HepG2 (cell line): ENCODE results near the gene EHD1. TPM values are rescaled to one million over a fixed set of nuclear protein-coding genes. Genes with fewer than 3 reads are reported as not detected.
A peak's percentile ranks its signal among the peaks of the same experiment; 100 is the strongest.

ENCODE experiments used
- polyA plus RNA-seq, 8 experiments: library from polyadenylated mRNA; depleted of rRNA in 3 of 8; stranded (reverse) in 7 of 8; unstranded in 1 of 8; fragments of >200 nt; fragmentation: Illumina TruSeq in 4 of 8; extraction: Trizol in 4 of 8; gene quantifications; 2 replicates each; pipeline versions ENCODE4 v1.2.1 to v1.2.3, GENCODE V29; 2011 to 2016; ENCODE audit warnings: low read depth in 4 of 8, missing spikeins in 1 of 8, mixed read lengths in 1 of 8; ENCODE audit not compliant: insufficient read depth in 1 of 8
- total RNA-seq, 5 experiments: library from RNA; depleted of rRNA; stranded (reverse); fragments of >200 nt; fragmentation: Illumina TruSeq; extraction: Trizol; gene quantifications; 2 replicates each; pipeline ENCODE4 v1.2.3, GENCODE V29; 2016; ENCODE audit warnings: low read depth in 1 of 5
- TF ChIP-seq, protein P1 (sequence below): sonication (generic); formaldehyde crosslinking; IDR thresholded peaks from one replicate; pipeline ENCODE4 v1.5.1; 2020; ENCODE audit warnings: mild to moderate bottlenecking, missing genetic modification reagents; ENCODE audit errors: not compliant biosample characterization
- TF ChIP-seq, protein P2 (sequence below): IDR thresholded peaks from 2 replicates; pipeline ENCODE4 v1.6.1; 2016; ENCODE audit warnings: mild to moderate bottlenecking
- TF ChIP-seq, protein P3 (sequence below): sonication (generic); formaldehyde crosslinking; IDR thresholded peaks from 2 replicates; pipeline ENCODE4 v1.9.0; 2021; ENCODE audit warnings: mild to moderate bottlenecking, missing genetic modification reagents
- TF ChIP-seq, protein P4 (sequence below): sonication (generic); formaldehyde crosslinking; IDR thresholded peaks from 2 replicates; pipeline ENCODE4 v1.8.1; 2023; ENCODE audit warnings: mild to moderate bottlenecking, missing genetic modification reagents
- TF ChIP-seq, protein P5 (sequence below), 2 experiments: sonication (generic) in 1 of 2; formaldehyde crosslinking in 1 of 2; IDR thresholded peaks; 2 replicates each; pipeline versions ENCODE4 v1.4.0 to v1.6.1; 2018 to 2020; ENCODE audit warnings: missing genetic modification reagents in 2 of 2, borderline replicate concordance in 1 of 2, low read depth in 1 of 2, mild to moderate bottlenecking in 1 of 2, missing biosample characterization in 1 of 2

The EHD1 gene
- total and polyA plus RNA-seq, 2 of the 13 experiments (the other 11 are each of a cell fraction or from before 2014, with no cell fraction given), result 23.6 to 26.6 TPM

DNA sequence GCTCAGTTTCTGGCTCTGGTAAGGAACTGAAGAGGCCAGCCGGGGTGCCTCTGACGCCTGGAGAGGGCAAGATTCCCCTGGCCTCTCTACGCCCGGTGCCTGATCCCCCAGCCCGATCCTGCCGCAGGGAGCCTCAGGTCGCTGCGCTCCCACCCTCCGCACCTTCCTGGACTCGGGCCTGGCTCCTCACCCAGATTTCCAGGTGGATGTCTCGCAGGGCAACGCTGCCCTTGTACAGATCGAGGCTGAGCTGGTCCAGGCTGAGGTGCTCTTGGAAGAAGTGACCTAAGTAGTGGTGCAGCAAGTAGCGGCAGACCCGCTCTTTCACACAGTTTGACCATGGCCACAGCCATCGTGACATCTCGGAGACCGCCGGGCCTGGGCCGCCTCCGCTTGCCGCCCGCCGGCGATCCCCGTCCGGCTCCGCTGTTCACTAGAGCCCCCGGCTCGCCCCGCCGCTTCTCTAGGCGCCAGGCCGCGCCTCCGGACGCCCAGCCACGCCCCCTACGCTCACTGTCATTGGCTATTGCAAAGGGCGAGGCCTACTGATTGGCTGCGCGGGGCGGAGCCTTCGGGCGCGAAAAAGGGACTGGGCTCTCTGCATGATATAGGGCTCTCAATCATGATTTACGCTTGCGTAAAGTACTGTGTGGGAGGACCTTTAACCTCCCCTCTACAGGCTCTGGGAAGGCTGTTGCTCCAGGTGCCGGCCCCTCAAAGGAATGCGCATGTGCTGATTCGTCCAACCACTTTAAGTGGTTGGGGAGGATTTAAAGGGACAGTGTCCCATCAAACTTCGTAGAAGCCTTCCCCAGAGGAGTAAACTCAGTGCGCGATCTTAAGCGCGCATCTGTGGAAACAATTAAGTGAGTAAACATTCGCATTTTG, 38.6 kb upstream of the EHD1 start, which contains the start of gene ATG2A (continued):
- TF ChIP-seq, protein P1, sequence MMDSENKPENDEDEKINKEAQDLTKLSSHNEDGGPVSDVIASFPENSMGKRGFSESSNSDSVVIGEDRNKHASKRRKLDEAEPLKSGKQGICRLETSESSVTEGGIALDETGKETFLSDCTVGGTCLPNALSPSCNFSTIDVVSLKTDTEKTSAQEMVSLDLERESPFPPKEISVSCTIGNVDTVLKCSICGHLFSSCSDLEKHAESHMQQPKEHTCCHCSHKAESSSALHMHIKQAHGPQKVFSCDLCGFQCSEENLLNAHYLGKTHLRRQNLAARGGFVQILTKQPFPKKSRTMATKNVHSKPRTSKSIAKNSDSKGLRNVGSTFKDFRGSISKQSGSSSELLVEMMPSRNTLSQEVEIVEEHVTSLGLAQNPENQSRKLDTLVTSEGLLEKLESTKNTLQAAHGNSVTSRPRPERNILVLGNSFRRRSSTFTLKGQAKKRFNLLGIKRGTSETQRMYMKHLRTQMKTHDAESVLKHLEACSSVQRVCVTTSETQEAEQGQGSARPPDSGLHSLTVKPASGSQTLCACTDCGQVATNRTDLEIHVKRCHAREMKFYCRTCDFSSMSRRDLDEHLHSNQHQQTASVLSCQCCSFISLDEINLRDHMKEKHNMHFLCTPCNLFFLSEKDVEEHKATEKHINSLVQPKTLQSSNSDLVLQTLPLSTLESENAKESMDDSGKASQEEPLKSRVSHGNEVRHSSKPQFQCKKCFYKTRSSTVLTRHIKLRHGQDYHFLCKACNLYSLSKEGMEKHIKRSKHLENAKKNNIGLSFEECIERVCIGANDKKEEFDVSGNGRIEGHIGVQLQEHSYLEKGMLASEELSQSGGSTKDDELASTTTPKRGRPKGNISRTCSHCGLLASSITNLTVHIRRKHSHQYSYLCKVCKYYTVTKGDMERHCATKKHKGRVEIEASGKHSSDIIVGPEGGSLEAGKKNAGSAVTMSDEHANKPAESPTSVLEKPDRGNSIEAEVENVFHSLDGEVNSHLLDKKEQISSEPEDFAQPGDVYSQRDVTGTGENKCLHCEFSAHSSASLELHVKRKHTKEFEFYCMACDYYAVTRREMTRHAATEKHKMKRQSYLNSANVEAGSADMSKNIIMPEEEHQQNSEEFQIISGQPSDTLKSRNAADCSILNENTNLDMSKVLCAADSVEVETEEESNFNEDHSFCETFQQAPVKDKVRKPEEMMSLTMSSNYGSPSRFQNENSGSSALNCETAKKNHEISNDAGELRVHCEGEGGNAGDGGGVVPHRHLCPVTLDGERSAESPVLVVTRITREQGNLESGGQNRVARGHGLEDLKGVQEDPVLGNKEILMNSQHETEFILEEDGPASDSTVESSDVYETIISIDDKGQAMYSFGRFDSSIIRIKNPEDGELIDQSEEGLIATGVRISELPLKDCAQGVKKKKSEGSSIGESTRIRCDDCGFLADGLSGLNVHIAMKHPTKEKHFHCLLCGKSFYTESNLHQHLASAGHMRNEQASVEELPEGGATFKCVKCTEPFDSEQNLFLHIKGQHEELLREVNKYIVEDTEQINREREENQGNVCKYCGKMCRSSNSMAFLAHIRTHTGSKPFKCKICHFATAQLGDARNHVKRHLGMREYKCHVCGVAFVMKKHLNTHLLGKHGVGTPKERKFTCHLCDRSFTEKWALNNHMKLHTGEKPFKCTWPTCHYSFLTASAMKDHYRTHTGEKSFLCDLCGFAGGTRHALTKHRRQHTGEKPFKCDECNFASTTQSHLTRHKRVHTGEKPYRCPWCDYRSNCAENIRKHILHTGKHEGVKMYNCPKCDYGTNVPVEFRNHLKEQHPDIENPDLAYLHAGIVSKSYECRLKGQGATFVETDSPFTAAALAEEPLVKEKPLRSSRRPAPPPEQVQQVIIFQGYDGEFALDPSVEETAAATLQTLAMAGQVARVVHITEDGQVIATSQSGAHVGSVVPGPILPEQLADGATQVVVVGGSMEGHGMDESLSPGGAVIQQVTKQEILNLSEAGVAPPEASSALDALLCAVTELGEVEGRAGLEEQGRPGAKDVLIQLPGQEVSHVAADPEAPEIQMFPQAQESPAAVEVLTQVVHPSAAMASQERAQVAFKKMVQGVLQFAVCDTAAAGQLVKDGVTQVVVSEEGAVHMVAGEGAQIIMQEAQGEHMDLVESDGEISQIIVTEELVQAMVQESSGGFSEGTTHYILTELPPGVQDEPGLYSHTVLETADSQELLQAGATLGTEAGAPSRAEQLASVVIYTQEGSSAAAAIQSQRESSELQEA (CRISPR knock-in tag), result peak; percentile 19
- TF ChIP-seq, protein P2, sequence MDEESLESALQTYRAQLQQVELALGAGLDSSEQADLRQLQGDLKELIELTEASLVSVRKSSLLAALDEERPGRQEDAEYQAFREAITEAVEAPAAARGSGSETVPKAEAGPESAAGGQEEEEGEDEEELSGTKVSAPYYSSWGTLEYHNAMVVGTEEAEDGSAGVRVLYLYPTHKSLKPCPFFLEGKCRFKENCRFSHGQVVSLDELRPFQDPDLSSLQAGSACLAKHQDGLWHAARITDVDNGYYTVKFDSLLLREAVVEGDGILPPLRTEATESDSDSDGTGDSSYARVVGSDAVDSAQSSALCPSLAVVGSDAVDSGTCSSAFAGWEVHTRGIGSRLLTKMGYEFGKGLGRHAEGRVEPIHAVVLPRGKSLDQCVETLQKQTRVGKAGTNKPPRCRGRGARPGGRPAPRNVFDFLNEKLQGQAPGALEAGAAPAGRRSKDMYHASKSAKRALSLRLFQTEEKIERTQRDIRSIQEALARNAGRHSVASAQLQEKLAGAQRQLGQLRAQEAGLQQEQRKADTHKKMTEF, result peak; percentile 88
- TF ChIP-seq, protein P3, sequence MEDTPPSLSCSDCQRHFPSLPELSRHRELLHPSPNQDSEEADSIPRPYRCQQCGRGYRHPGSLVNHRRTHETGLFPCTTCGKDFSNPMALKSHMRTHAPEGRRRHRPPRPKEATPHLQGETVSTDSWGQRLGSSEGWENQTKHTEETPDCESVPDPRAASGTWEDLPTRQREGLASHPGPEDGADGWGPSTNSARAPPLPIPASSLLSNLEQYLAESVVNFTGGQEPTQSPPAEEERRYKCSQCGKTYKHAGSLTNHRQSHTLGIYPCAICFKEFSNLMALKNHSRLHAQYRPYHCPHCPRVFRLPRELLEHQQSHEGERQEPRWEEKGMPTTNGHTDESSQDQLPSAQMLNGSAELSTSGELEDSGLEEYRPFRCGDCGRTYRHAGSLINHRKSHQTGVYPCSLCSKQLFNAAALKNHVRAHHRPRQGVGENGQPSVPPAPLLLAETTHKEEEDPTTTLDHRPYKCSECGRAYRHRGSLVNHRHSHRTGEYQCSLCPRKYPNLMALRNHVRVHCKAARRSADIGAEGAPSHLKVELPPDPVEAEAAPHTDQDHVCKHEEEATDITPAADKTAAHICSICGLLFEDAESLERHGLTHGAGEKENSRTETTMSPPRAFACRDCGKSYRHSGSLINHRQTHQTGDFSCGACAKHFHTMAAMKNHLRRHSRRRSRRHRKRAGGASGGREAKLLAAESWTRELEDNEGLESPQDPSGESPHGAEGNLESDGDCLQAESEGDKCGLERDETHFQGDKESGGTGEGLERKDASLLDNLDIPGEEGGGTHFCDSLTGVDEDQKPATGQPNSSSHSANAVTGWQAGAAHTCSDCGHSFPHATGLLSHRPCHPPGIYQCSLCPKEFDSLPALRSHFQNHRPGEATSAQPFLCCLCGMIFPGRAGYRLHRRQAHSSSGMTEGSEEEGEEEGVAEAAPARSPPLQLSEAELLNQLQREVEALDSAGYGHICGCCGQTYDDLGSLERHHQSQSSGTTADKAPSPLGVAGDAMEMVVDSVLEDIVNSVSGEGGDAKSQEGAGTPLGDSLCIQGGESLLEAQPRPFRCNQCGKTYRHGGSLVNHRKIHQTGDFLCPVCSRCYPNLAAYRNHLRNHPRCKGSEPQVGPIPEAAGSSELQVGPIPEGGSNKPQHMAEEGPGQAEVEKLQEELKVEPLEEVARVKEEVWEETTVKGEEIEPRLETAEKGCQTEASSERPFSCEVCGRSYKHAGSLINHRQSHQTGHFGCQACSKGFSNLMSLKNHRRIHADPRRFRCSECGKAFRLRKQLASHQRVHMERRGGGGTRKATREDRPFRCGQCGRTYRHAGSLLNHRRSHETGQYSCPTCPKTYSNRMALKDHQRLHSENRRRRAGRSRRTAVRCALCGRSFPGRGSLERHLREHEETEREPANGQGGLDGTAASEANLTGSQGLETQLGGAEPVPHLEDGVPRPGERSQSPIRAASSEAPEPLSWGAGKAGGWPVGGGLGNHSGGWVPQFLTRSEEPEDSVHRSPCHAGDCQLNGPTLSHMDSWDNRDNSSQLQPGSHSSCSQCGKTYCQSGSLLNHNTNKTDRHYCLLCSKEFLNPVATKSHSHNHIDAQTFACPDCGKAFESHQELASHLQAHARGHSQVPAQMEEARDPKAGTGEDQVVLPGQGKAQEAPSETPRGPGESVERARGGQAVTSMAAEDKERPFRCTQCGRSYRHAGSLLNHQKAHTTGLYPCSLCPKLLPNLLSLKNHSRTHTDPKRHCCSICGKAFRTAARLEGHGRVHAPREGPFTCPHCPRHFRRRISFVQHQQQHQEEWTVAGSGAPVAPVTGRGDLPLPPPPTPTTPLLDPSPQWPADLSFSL, result no peak
- TF ChIP-seq, protein P4, sequence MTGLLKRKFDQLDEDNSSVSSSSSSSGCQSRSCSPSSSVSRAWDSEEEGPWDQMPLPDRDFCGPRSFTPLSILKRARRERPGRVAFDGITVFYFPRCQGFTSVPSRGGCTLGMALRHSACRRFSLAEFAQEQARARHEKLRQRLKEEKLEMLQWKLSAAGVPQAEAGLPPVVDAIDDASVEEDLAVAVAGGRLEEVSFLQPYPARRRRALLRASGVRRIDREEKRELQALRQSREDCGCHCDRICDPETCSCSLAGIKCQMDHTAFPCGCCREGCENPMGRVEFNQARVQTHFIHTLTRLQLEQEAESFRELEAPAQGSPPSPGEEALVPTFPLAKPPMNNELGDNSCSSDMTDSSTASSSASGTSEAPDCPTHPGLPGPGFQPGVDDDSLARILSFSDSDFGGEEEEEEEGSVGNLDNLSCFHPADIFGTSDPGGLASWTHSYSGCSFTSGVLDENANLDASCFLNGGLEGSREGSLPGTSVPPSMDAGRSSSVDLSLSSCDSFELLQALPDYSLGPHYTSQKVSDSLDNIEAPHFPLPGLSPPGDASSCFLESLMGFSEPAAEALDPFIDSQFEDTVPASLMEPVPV (CRISPR knock-in tag), result peak; percentile 89; the same call in 1 of the 2 replicates
- TF ChIP-seq, protein P5, sequence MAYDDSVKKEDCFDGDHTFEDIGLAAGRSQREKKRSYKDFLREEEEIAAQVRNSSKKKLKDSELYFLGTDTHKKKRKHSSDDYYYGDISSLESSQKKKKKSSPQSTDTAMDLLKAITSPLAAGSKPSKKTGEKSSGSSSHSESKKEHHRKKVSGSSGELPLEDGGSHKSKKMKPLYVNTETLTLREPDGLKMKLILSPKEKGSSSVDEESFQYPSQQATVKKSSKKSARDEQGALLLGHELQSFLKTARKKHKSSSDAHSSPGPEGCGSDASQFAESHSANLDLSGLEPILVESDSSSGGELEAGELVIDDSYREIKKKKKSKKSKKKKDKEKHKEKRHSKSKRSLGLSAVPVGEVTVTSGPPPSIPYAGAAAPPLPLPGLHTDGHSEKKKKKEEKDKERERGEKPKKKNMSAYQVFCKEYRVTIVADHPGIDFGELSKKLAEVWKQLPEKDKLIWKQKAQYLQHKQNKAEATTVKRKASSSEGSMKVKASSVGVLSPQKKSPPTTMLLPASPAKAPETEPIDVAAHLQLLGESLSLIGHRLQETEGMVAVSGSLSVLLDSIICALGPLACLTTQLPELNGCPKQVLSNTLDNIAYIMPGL (CRISPR knock-in tag; IDR thresholded peaks at IDR 0.05; ENCODE audit: borderline replicate concordance in 1 of 2, low read depth in 1 of 2), result peak; percentile 94 to 95
